Sigmoid colon (tissue), 7 donors: ENCODE results near the gene CECR2. TPM values are rescaled to one million over a fixed set of nuclear protein-coding genes. Genes with fewer than 3 reads are reported as not detected.
A peak's percentile ranks its signal among the peaks of the same experiment; 100 is the strongest.

ENCODE experiments used
- DNase-seq: peaks from one replicate; pipeline ENCODE4 v3.0.0-alpha.2; 2019
- H3K27ac ChIP-seq, 4 donors: fragments of 200-600 bp; sonication (generic); one replicate each; pipeline ENCODE4 v1.5.1; 2016 to 2019; ENCODE audit warnings: mild to moderate bottlenecking in 1 of 4
- H3K27me3 ChIP-seq, 3 donors: fragments of 200-600 bp; sonication (generic); one replicate each; pipeline ENCODE4 v1.5.1; 2019; ENCODE audit warnings: mild to moderate bottlenecking in 1 of 3
- H3K36me3 ChIP-seq, 4 donors: fragments of 200-600 bp; sonication (generic); one replicate each; pipeline ENCODE4 v1.5.1; 2016 to 2019
- H3K4me1 ChIP-seq, 4 donors: fragments of 200-600 bp; sonication (generic); one replicate each; pipeline ENCODE4 v1.5.1; 2017 to 2019
- H3K4me3 ChIP-seq, 4 donors: fragments of 200-600 bp; sonication (generic); one replicate each; pipeline ENCODE4 v1.5.1; 2017 to 2019; ENCODE audit warnings: mild to moderate bottlenecking in 2 of 4, moderate library complexity in 1 of 4
- H3K9me3 ChIP-seq, 4 donors: fragments of 200-600 bp in 3 of 4; sonication (generic) in 3 of 4; one replicate each; pipeline versions ENCODE4 v1.5.1 to v1.6.1; 2013 to 2019
- EP300 ChIP-seq, 4 donors: sonication (generic); formaldehyde crosslinking; IDR thresholded peaks; one replicate each; pipeline ENCODE4 v1.6.1; 2017; ENCODE audit warnings: antibody characterized with exemption in 4 of 4
- POLR2A ChIP-seq, 2 donors: fragments of 450-650 bp; IDR thresholded peaks; one replicate each; pipeline ENCODE4 v1.6.1; 2016; ENCODE audit warnings: antibody characterized with exemption in 2 of 2, mild to moderate bottlenecking in 2 of 2, moderate library complexity in 2 of 2
- POLR2AphosphoS5 ChIP-seq, 4 donors: sonication (generic); formaldehyde crosslinking; IDR thresholded peaks; one replicate each; pipeline ENCODE4 v1.6.1; 2017; ENCODE audit warnings: antibody characterized with exemption in 4 of 4
- WGBS, 2 donors: extraction: QIAGEN DNeasy Blood & Tissue Kit; methylation state at CpG; one replicate each; pipeline ENCODE4 v1.1.7; 2013; 5-methylcytosine and 5-hydroxymethylcytosine counted together
- intact Hi-C: fragments of 100-400 bp; cut with DNase I; formaldehyde crosslinking; loops from one replicate; pipeline ENCODE4 v1.15.1; 2023
- polyA plus RNA-seq, 3 donors: library from polyadenylated mRNA; stranded (reverse); fragments of 200-250 nt; gene quantifications; one replicate each; pipeline ENCODE4 v1.2.3, GENCODE V29; 2013
- total RNA-seq, 4 donors: library from RNA; depleted of rRNA; stranded (reverse); fragments of >200 nt; gene quantifications; one replicate each; pipeline ENCODE4 v1.1.0, GENCODE V29; 2016
- TF ChIP-seq, protein P1 (sequence below), 4 experiments: fragments of 450-650 bp in 3 of 4; fragments of 200-600 bp in 1 of 4; IDR thresholded peaks; one replicate each; pipeline ENCODE4 v1.5.1; 2016 to 2019; ENCODE audit warnings: antibody characterized with exemption in 4 of 4, mild to moderate bottlenecking in 3 of 4, moderate library complexity in 2 of 4
- donor health status: healthy with polysubstance abuse.
- donor health status: Bipolar disorder and iron deficiency.
- donor health status: healthy.

Gene CECR2
- total and polyA plus RNA-seq, 7 donors, result 0.39 to 2.8 (median 1.3) TPM; not detected in 1

GRCh38 chr22:17368554-17369438 is 464 bp upstream of the CECR2 start:
- DNase-seq, result peak; percentile 78
- H3K27me3 ChIP-seq, result peaks cover 22 to 84% (median 44%) of the 10 kb centered on the region in 3 donors

GRCh38 chr22:17370026-17370765 is 936 bp downstream of the CECR2 start:
- Histone ChIP-seq H3K27ac (peak overlapping the region; percentile 15 to 68 (median 43)), H3K4me3 (peak overlapping the region; percentile 34 to 60 (median 50)), H3K4me1 (peaks cover 0 to 30% (median 24%) of the 10 kb centered on the region in 4 donors), H3K27me3 (peaks cover 22 to 80% (median 44%) of the 10 kb centered on the region in 3 donors), H3K36me3 (no peaks in the 10 kb centered on the region), H3K9me3 (no peaks in the 10 kb centered on the region)
- TF ChIP-seq POLR2AphosphoS5 (IDR thresholded peaks at IDR 0.05) (no peak), POLR2A (IDR thresholded peaks at IDR 0.05) (no peak), EP300 (IDR thresholded peaks at IDR 0.05) (no peak)
- TF ChIP-seq, protein P1, sequence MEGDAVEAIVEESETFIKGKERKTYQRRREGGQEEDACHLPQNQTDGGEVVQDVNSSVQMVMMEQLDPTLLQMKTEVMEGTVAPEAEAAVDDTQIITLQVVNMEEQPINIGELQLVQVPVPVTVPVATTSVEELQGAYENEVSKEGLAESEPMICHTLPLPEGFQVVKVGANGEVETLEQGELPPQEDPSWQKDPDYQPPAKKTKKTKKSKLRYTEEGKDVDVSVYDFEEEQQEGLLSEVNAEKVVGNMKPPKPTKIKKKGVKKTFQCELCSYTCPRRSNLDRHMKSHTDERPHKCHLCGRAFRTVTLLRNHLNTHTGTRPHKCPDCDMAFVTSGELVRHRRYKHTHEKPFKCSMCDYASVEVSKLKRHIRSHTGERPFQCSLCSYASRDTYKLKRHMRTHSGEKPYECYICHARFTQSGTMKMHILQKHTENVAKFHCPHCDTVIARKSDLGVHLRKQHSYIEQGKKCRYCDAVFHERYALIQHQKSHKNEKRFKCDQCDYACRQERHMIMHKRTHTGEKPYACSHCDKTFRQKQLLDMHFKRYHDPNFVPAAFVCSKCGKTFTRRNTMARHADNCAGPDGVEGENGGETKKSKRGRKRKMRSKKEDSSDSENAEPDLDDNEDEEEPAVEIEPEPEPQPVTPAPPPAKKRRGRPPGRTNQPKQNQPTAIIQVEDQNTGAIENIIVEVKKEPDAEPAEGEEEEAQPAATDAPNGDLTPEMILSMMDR (IDR thresholded peaks at IDR 0.05), result no peak
- intact Hi-C loops, result no loop called here
- 1 to 3% methylated on average over 88 of the region's 88 CpGs for WGBS, 2 donors
- DNase-seq, result no peak

More at GRCh38 chr22:17368554-17369438, 464 bp upstream of the CECR2 start:
- peaks cover 0 to 30% (median 24%) of the 10 kb centered on the region in 4 donors for H3K4me1 ChIP-seq
- intact Hi-C loops, result no loop called here
- peak overlapping the region; percentile 30 to 60 (median 50) for H3K4me3 ChIP-seq
- 1 to 2% methylated on average over 63 to 64 of the region's 64 CpGs for WGBS, 2 donors
- H3K9me3 ChIP-seq, result no peaks in the 10 kb centered on the region
- no peak for TF ChIP-seq POLR2A (IDR thresholded peaks at IDR 0.05)
- no peak for TF ChIP-seq EP300 (IDR thresholded peaks at IDR 0.05)
- TF ChIP-seq, protein P1 (IDR thresholded peaks at IDR 0.05), result no peak
- TF ChIP-seq POLR2AphosphoS5 (IDR thresholded peaks at IDR 0.05), result no peak
- no peaks in the 10 kb centered on the region for H3K36me3 ChIP-seq
- peak overlapping the region; percentile 45 to 62 (median 58) for H3K27ac ChIP-seq

- TF ChIP-seq POLR2AphosphoS5 (IDR thresholded peaks at IDR 0.05) (no peak), EP300 (IDR thresholded peaks at IDR 0.05) (no peak), POLR2A (IDR thresholded peaks at IDR 0.05) (no peak)
- TF ChIP-seq, protein P1 (IDR thresholded peaks at IDR 0.05), result no peak
- Histone ChIP-seq H3K27ac (peak overlapping the region in 3 of 4 donors; percentile 15 to 68 (median 22)), H3K4me3 (peak overlapping the region; percentile 34 to 60 (median 50)), H3K36me3 (no peaks in the 10 kb centered on the region), H3K9me3 (no peaks in the 10 kb centered on the region), H3K27me3 (peaks cover 22 to 73% (median 44%) of the 10 kb centered on the region in 3 donors), H3K4me1 (peaks cover 0 to 30% (median 24%) of the 10 kb centered on the region in 4 donors)
- DNase-seq, result no peak
- 9 to 18% methylated on average over 23 of the region's 23 CpGs for WGBS, 2 donors
- intact Hi-C loops, result no loop called here
Measured at GRCh38 chr22:17370766-17371432, 1.6 kb downstream of the CECR2 start.

DNA sequence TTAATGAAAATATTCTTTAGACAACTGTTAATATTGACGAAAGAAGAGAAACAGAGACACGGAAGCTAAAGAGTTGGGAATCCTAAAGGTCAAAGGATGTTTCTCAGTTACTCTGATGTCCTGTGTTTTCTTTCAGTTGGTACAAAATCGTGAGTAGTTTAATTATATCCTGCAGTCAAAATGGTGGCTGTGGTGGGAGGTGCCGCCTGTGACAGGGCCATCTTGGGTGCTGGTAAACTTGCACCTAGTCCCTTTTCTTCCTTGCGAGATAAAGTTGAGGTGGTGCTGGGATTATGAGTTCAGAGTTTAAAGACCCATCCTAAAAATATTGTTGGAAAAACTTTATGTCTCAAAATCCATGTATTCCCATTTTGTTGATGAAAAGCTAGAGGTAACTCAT is 2.2 kb downstream of the CECR2 start:
- WGBS, 2 donors, result 63 to 67% methylated on average over 5 of the region's 5 CpGs

More for the DNA sequence above, 2.2 kb downstream of the CECR2 start:
- DNase-seq, result no peak
- no peak overlapping the region for H3K4me3 ChIP-seq
- peaks cover 0 to 30% (median 24%) of the 10 kb centered on the region in 4 donors for H3K4me1 ChIP-seq
- H3K27ac ChIP-seq, result no peak overlapping the region
- H3K9me3 ChIP-seq, result no peaks in the 10 kb centered on the region
- no peaks in the 10 kb centered on the region for H3K36me3 ChIP-seq
- intact Hi-C loops, result no loop called here
- TF ChIP-seq, protein P1 (IDR thresholded peaks at IDR 0.05), result no peak
- TF ChIP-seq POLR2A (IDR thresholded peaks at IDR 0.05), result no peak
- TF ChIP-seq EP300 (IDR thresholded peaks at IDR 0.05), result no peak
- no peak for TF ChIP-seq POLR2AphosphoS5 (IDR thresholded peaks at IDR 0.05)
- H3K27me3 ChIP-seq, result peaks cover 22 to 67% (median 44%) of the 10 kb centered on the region in 3 donors
